ENCODE data around the gene CISTR.
A peak's percentile ranks its signal among the peaks of the same experiment; 100 is the strongest.

Gene CISTR

DNA sequence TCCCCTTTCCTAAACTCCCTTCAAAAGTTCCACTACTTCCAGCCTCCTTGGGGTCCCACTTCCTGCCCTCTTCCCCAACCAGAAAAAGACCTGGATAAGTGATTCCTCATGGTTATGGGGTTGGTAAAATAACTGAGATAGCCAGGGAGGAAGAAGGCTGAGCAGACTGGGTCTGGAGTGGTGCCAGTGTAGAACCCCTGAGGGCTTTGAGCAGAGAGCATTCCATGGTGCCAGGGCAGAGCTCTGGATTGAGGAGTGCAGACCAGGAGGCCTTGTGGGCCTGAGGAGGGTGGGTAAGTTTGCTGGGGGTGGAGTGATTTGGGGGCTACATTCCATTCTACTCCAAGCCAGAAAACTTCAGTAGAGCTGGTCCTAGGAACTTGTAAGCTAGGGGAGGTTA lies 9.5 kb upstream of the CISTR start:
- DNase-seq: no peak

DNA sequence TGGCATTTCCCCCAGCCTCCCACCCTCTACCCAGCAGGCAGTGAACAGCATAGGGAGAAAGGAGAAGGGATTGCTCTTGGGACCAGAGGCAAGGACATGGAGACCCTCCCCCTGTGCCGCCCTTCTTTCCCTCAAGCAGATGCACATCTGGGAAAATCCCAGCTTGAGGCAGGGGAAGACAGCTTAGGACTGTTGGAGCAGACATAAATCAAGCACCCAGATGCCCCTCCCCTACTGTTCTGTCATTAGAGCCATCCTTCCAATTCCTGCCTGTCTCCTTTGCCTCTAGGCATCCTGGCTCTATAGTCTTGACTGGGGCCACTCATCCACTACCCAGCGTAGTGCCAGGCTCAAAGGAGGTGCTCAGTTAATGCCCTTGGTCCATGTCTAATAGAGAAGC lies 7.5 kb upstream of the CISTR start:
- DNase-seq: no peak

DNA sequence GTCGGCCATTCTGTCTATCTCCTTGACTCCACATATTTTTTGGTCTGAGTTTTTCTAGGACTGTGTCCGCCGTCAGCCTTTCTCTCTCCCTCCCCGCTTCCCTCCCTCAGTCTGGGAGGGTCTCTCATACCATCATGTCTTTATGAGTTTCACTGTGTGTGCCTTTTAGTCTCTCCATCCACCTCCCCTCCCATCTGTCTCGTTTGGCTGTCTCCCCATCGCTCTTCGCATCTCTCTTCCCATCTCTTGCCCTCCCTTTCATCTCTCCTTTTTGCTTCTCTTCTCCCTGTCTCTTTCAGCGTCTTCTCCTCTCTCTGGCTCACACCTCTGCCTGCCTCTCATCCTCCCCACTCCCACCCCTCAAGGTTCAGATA lies 6.9 kb upstream of the CISTR start:
- DNase-seq: no peak

DNA sequence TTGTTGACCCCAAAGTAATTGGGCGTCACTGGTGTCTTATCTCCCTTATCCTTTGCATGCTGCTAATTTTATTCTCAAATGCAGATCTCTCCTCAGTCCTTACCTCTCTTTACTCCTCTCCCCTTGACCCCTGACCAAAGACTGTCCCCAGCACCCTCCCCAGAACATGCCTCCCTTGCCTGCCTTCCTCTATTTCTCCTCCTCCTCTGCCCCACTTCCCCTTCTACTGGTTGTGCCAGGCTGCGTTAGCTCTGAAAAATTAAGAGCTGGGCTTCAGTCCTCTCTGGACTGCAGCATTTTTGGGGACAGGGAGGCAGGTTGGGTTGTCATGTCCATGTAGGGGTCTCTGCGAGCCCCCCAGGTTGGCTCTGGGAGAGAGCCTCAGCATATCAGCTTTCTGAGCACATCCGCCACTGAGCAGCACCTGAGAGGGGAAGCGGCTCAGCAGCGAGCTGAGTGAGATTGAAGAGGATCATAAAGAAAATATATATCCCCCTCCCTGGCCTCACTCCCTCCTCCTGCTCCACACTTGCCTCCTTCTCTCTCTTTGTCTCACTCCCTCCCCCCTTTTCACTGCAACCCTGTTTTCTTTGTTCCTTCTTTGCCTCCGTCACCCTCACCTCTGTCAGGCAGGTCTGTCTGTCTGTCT lies 6.4 kb upstream of the CISTR start:
- no peak for DNase-seq

DNA sequence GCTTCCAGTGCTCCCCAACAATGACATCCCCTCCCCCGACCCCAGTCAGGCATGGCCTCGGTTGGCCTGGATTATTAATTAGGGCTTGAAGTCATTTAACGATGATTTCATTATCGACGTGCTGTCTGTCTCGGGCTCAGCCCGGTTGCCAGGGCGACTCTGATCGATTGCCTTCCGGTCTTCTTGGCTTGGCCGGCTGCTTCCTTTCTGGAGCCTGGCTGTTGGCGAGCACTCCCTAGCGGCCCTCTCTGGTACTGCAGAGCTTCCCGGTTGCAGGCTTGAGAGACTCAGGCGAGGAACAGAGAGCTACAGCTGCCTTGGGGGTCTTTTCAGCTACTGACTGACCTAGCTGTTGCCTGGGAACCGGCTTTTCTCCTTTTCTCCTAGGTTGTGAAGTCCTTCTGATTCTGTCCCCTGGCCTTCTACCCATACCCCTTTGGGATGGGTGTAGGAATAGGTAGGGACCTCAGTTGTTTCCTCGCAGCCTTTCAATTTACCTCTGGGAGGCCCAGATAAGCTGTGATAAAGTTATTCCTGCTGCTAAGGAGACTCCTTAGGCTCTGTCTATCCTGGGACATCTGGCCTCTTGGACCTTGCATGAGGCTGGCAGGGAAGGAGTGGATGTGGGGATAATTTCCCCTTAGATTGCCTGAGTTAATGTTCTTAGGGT lies 5.5 kb upstream of the CISTR start:
- DNase-seq: peak; percentile 81 to 82

DNA sequence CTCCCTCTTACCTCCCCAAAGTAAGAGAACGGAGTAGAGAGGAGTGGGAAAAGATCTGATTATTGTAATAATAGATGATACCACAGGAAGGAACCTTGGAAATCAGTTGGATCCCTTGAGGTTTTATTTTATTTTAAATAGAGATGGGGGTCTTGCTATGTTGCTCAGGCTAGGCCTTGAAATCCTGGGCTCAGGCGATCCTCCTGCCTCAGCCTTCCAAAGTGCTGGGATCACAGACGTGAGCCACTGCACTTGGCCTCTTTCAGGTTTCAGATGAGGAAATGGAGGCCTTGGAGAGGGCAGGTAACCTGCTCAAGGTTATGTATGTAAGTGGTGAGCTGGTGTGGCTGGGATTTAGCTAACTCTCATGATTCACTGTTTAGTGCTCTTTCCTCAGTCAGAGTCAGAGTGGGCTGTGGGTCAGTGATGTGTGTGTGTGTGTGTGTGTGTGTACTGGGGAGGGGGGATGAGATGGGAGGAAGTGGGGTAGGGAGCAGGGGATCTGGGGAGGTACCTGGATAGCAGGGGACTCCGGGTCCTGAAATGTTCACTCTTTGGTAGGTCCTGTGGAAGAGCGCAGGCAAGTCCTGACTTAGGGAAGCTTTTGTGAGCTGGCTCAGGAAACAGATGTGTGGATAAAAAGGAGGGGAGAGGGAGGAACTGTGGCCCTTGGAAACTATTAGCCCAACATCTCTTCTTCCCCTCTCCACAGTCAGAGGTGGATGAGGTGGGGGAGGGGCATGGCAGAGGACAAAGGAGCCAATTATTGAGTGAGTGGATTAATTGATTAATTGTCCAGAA lies 4.7 kb upstream of the CISTR start:
- no peak for DNase-seq

DNA sequence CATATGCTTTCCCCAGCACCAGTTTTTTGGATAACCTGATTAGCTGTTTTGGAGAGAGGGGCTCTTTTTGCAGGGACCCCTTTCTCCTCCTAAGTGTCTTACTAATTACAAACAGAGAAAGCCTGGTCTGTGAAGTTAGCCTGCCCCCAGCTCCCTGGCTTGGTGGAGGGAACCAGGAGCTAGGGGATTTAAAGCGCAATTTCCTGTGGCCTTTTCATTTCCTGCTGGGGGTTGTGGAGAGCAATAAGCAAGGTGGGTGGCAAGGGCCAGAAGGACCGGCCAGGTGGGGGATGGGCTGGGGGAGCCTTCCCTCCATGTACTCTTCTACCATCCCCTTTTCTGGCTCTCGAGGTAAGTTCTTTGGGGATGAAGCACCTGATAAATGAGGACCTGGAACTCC lies 4.1 kb upstream of the CISTR start:
- no peak for DNase-seq

DNA sequence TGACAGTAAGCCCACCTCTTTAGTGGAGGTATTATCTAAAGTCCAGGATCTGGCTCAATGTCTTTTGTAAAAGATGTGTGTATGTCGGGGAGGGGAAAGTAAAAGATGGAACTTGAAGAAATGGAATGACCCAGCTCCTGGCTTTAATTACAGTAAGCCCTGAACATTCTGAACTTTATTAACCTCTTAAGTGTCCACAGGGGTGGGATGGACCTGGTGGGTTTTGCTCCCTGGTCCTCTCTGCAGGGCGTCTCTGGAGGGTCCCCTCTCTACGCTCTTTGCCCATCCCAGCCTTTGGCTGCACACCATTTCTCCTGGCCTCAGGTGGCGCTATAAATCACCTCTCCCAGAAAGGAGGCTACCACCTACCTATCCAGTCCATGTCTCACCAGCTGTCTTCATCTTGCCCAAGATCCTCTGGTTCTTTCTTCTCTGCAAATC lies 3.7 kb upstream of the CISTR start:
- DNase-seq: no peak

DNA sequence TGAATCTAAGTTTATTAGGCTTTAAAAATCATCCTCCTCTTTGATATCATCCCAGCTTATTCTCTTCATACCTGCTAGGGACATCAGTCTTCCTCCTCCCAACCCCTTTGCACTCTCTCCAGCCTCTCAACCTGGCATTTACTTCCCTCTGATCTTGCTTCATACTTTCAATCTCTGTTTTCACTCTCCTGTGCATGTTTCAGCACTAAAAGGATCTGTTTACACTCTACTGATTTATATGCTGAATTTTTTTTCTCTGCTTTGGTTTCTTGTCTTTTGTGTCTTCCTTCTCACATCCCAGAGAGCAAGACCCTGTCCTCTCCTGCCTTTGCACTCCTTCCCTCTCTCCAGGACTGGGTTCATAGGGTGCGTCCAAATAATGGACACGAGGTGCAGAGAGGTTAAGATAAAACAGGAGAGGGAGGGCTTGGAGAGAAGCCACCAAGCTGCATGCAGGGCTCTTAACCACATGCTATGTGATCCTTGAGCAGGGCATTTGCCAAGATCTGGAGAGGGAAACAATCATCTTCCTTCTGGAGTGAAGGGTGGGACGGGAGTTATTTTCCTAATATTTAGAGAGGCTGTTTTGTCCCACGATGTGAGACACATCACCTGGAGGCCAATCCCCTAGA lies 3.0 kb upstream of the CISTR start:
- DNase-seq: no peak

DNA sequence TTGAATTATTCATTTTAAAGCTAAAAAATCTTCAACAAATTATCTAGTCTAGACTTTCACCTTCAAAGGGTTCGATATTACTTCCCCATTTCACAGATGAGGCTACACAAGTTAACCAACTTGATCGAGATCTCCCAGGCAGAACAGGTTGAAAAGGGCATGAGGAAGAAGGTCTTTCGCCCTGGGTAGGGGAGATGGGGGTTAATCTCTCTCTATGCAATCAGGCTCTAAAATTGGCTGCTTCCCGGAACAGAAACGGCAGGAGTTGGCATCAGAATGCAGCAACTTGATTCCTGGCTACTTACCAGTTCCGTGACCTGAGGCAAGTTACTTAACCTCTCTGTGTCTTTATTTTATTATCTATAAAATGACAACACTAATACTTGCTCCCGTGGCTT lies 2.4 kb upstream of the CISTR start:
- no peak for DNase-seq

DNA sequence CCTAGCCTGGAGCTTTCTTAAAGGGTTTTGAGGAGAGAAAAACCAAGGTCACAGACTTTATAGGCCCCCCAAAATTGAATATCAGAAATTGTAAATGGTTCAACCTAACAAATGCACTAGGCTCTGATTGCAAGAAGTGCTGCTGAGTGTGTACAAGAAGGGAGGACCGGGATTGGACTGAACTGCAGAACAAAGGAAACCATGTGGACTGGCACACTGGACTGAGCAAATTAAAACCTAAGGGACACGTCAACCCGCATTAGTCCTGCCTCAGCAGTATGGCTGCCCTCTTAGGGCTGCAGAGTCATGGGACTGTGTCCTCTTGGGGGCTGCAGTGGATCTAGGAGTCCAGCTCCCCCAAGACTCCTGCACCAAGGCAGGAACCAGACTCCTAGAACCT lies 842 bp upstream of the CISTR start:
- no peak for DNase-seq

DNA sequence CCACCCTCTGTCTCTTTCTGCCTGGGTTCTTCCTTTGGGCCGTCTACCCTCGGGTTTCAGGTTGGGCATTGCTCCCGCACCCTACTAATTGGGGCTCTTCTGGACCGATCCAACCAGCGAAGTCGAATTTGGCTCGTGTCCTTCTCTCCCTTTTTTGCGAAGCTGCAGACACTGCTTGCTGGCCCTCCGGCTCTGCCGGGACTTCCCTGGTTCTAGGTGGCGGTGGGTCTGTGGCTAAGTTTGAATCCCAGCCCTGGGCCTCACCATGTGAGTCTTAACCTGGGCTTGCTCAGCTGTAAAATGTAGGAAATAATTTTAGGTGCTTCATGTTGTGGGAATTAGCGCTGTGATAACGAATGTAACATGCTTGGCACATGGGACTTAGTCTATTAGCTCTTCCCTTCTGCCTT lies 418 bp upstream of the CISTR start:
- DNase-seq: no peak

DNA sequence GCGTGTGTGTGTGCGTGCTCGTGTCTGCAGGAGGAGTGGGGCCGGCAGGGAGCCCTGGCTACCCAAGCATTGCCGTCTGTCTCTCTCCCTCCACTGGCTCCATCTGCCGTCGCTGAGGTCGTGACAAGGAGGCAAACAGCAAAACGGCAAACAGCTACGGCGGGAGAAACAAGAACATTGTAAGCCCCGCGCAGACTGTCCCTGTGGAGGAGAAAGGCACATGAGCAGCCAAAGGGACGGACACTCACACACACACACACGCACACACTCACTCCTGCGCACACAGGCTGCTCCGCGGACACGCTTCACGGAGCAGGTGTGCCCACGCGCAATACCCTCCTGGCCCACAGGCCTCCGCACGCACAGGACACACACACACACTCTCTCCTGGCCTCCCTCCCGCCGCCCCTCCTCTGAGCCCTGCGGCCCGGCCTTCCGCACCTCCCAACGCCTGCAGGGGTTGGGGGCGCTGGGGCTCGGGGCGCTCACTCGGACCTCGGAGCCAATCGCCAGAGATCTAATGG lies 905 bp downstream of the CISTR start:
- peak; percentile 18 to 29 for DNase-seq

DNA sequence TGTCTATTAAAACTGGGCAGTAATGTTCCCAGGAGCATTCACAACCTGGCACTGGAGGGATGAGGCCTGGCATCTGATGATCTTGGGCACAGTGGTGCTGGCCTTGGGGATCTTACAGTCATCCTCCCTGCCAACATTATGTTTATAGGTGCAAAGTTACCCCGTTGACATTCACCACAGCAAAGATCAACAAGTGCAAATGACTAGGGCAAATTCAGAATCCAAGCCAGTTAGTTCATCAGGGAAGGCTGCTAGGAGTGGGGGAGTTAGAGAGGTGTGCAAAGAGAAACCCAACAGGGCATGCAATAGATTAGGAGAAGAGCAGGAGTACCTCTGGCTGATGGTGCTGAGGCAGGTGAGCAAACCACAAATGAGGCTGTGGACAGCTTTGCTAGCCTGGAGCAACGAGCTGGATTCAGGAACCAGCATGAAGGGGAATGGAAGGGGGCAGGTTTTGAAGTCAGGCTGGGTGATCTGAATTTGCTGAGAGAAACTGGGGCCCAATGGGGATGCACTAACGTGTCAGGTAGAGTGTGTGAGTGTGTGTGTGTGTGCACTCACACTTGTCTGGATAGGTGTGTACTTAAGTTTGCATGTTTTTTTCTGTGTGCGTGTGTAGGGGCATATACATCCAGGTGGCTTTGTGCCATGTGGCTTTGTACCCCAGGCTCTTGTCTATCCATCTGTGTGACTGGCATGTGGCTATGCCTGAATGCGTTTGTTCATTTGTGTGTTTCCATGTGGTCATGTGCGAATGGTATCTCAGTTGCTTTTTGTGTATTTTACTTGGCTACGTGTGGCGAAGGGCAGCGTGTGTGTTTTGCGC lies 1.6 kb downstream of the CISTR start:
- no peak for DNase-seq

DNA sequence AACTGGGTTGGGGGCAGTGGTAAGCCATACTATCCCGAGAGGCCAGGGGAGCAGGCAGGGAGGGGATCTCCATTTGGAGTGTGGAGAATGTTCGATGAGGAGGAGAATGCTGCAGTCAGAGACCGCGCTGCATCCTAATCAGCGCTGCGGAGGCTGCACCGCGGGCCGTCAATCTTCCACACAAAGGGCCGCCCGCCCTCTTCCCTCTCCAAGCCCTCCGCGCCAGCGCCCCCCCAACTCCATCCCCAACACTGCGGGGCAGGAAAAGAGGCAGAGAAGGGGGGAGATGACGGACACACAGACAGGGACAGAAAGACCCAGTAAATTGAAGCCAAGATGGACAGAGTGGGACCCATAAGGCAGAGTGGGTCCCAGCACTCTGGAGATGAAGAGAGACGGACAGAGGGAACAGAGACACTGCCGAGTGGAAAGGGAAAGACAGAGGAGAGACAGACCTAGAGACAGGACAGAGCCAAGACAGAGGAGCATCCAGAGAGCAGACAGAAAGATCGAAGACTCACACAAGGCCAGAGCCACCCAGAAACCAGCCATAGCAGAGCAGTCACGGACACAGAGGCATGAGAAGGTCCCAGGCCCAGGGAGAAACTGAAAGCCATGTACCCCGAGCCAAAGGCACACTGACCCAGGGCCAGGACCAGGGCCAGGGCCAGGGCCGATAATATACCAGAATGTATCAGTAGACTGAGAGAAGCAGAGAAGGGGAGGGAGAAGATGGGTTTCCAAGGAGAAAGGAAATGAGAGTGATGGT lies 3.5 kb downstream of the CISTR start:
- no peak for DNase-seq

DNA sequence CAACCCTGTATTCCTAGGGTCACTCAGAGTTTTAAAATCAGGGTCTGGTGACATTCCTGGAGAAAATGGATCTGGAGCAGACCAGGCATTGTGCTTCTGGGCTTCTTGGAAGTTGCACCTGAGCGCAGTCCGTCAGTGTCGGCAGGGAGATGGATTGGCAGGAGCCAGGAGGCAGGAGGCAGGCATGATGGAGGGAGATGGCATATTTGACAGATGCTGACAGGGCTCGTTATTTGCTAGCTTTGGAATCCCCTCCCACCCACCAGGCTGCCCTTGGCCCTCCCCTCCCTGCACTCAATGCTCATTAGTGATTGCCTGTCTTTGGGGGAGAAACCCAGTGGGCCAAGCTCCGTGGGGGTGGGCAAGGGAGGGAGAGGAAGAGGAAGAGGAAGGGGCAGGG lies 4.7 kb downstream of the CISTR start:
- no peak for DNase-seq

DNA sequence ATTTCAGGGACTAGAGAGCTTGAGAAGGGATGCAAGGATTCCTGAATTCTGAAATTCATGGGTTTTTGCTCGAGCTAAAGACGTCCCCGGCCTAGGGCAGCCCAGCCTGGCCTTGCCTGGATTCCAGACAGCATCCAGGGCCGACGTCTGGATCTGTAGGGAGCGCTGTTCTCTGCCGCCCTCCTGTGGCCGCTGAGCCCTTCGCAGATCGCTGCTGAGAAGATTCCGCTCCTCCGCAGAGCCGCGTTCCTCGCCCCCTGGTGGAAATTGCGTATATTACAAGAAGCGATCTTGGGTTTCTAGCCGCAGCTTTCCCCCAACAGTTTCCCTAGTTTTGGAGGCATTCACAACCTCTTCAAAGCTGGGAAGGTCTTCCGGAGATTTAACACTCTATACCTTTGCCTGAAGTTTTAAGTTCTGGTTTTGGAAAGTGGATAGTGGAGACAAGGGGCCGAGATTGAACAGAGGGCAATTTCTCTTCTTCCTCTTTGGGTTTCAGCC lies 5.1 kb downstream of the CISTR start:
- peak; percentile 87 to 88 for DNase-seq

DNA sequence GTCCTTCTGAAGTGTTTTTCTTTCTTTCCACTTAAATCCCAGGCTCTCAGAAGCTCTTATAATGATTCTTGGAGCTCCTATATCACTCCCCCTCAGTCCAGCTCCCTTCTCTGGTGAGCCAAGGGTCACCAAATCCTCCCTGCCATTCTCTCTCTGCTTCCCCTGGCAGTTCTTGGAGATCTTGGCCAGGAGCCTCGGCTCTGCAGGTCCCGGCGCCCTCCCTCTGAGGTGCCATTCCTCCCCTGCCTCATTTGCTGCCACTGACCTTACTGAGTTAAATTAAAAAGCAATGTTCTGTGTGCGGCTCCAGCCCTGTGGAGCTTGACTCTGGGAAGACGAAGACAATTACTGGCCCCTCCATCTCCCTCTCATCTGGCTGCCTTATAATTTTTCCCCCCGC lies 7.0 kb downstream of the CISTR start:
- no peak for DNase-seq

DNA sequence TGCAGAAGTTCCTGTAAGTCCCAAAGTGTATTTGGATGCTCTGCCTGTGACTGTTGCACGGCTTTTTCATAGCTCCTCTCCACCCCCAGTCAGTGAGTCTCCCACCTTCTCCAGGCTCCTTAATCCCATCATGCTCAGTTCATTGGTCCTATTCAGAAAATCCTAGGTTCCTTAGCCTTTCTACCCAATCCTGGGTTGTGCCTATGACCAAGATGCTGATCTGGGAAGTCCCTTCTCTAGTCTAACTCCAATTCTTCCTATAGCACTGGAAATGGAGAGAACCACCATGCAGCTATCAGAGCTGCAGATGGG lies 7.7 kb downstream of the CISTR start:
- DNase-seq: no peak

DNA sequence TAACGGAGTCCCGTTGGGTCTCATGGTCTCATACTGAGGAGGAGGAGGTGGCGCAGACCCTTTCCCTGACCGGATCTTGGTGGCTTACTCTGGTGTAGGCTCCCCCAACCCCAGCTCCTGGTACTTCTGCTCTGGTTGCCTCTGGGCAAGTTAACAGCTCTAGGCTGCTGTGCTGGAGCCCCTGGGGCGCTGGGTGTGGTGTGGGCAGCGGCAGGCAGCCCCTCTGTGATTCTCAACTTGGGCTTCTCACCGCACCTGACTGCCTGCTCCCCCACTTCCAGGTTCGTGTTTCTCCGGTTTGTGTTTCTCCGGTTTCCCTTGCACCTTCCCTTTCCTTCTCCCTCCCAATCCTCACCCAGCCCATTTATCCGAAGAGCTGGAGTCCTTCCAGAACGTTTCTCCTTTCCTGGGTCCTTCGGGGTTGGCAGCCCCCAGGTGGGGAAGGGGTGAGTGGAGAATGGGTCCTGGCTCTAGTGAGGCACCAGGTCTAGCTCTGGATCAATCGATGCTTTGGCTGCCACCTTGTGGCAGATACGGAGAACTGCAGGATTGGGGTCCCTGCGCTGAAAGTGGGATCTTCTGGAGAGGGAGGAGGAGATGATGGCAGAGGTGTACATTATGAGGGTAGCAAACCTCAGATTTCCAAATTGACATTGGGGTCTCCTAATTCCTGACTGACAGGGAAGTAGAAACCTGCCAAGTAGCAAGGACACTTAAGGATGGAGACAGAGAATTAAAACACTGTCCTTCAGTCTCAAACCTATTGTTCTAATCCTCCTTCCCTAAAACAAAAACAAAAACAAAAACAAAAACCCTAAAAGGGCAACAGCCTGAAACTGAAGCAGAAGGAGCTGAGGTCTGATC lies 8.3 kb downstream of the CISTR start:
- DNase-seq: peak; percentile 64 to 77

DNA sequence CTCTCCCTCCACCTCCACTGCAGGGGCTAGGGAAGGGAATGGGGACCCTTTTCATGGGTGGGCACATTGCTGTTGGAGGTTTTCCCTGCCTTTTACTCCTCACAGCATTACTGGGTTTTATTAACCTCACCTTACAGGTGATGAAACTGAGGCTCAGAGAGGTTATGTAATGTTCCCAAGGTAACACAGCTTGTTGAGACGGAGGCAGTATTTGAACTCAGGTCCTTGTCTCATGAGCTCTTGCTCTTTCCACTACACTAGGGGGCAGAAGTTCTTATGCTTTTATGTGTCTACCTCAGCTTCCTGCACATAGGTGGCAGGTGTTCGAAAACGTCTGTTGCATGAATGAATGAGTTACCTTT lies 11.7 kb downstream of the CISTR start:
- DNase-seq: peak in 1 of 2 donors; percentile 5

Measured in CD4-positive, alpha-beta T cell treated with Interleukin-4 for 1 hour (primary cell).